ENCODE results near the gene SLC22A7. TPM values are rescaled to one million over a fixed set of nuclear protein-coding genes. Genes with fewer than 3 reads are reported as not detected.

SLC22A7 gene
- not detected for total RNA-seq

DNA sequence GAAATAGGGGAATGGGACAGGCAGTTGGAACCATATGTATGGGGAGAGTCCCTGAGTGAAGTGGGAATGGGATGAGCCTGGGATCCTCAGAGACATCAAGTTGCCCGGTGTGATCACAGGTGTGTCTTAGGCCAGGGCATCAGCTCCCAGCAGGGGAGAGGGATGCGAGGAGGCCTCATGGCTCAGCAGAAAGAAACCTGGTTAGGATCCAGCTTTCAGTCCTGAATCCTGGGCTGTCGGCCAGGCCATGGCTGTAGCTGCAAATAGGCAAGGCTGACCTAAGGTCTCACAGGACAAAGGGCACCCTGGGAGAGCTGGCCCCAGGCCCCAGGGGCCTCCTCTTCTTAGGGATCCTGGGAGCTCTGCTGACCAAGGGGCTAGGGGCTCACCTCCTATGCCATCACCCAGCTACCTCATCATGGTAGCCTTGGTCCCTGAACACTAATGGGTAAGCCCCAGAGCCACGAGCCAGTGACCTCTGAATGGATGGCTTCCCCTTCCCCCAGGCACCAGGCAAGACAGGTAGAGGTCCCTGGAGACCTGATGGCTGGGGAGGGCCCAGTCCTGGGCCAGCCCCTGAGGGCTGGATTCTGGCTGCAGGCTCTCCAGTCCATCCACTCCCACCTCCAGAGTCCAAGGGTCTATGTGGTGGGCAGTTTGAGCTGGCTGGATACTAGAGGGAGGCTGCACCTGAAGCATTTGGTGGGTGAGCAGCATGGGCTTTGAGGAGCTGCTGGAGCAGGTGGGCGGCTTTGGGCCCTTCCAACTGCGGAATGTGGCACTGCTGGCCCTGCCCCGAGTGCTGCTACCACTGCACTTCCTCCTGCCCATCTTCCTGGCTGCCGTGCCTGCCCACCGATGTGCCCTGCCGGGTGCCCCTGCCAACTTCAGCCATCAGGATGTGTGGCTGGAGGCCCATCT, at the start of gene SLC22A7:
Gene SLC22A7, plus strand, starts transcription at position 617 of the 921 bp plus-strand sequence. Its CDS starts 99 bp downstream, at position 716.
- no peak within 1 kb of the TSS for H3K27ac ChIP-seq
- no peak for TF ChIP-seq CTCF (IDR thresholded peaks at IDR 0.05)
- no peak for TF ChIP-seq POLR2AphosphoS5 (IDR thresholded peaks at IDR 0.05)
- TF ChIP-seq POLR2A (IDR thresholded peaks at IDR 0.05), result no peak
- no peaks in the 10 kb centered on the region for H3K36me3 ChIP-seq
- WGBS, result 59% methylated on average over 9 of the region's 10 CpGs
- no peak for DNase-seq (ENCODE audit: low spot score)
- no peaks in the 10 kb centered on the region for H3K9me3 ChIP-seq
- H3K4me3 ChIP-seq, result no peak within 1 kb of the TSS
- no peaks in the 10 kb centered on the region for H3K27me3 ChIP-seq (replicated peaks; ENCODE audit: insufficient read depth)
- intact Hi-C loops (cut with DNase I), result no loop called here
- no peaks in the 10 kb centered on the region for H3K4me1 ChIP-seq (replicated peaks)

GRCh38 chr6:43248791-43249190, 49.3 kb upstream of the SLC22A7 start:
- no peaks in the 10 kb centered on the region for H3K9me3 ChIP-seq
- H3K4me1 ChIP-seq (replicated peaks), result no peaks in the 10 kb centered on the region
- H3K27me3 ChIP-seq (replicated peaks; ENCODE audit: insufficient read depth), result peaks cover 2% of the 10 kb centered on the region
- no peak overlapping the region for H3K4me3 ChIP-seq
- H3K27ac ChIP-seq, result no peak overlapping the region
- no peak for TF ChIP-seq POLR2A (IDR thresholded peaks at IDR 0.05)
- TF ChIP-seq CTCF (IDR thresholded peaks at IDR 0.05), result no peak
- DNase-seq (ENCODE audit: low spot score), result no peak
- intact Hi-C loops (cut with DNase I), result no loop called here
- H3K36me3 ChIP-seq, result no peaks in the 10 kb centered on the region

GRCh38 chr6:43250992-43251373, 47.1 kb upstream of the SLC22A7 start:
- Histone ChIP-seq H3K27ac (no peak overlapping the region), H3K36me3 (no peaks in the 10 kb centered on the region), H3K4me3 (no peak overlapping the region), H3K9me3 (no peaks in the 10 kb centered on the region), H3K27me3 (replicated peaks; ENCODE audit: insufficient read depth) (no peaks in the 10 kb centered on the region), H3K4me1 (replicated peaks) (no peaks in the 10 kb centered on the region)
- WGBS, result 27% methylated on average over 8 of the region's 8 CpGs
- intact Hi-C loops (cut with DNase I), result no loop called here
- TF ChIP-seq POLR2AphosphoS5 (IDR thresholded peaks at IDR 0.05) (no peak), CTCF (IDR thresholded peaks at IDR 0.05) (no peak), POLR2A (IDR thresholded peaks at IDR 0.05) (no peak)
- DNase-seq (ENCODE audit: low spot score), result no peak

DNA sequence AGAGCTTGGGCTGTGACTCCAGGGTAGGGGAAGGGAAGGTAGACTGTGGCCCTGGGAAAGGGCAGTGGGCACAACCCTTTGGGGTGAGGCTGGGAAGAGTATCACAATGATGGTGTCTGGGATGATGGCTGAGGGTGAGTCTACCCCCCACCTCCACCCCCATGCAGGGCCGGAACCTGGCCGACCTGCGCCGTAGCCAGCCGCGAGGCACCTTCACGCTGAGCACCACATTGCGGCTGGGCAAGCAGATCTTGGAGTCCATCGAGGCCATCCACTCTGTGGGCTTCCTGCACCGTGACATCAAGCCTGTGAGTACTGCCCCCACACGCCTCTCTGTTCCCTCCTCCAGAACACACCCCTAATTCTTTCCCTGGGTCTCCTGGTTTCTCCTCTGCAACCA, 44.7 kb upstream of the SLC22A7 start:
- WGBS, result 90% methylated on average over 11 of the region's 11 CpGs
- no peaks in the 10 kb centered on the region for H3K9me3 ChIP-seq
- no peaks in the 10 kb centered on the region for H3K4me1 ChIP-seq (replicated peaks)
- no peaks in the 10 kb centered on the region for H3K27me3 ChIP-seq (replicated peaks; ENCODE audit: insufficient read depth)
- H3K36me3 ChIP-seq, result no peaks in the 10 kb centered on the region
- intact Hi-C loops (cut with DNase I), result no loop called here
- no peak for TF ChIP-seq POLR2A (IDR thresholded peaks at IDR 0.05)
- TF ChIP-seq CTCF (IDR thresholded peaks at IDR 0.05), result no peak
- no peak for TF ChIP-seq POLR2AphosphoS5 (IDR thresholded peaks at IDR 0.05)
- no peak overlapping the region for H3K4me3 ChIP-seq
- H3K27ac ChIP-seq, result no peak overlapping the region
- DNase-seq (ENCODE audit: low spot score), result no peak

All from prostate gland (tissue), 2 donors.